HG03457 (cell line): ENCODE data around the gene RPS5.
"Not testable (repeated sequence)": the region's sequence is repeated elsewhere in the genome, so short reads cannot be mapped to it uniquely, and the experiment has no call there.

Experiments used
- ATAC-seq: cut with Tn5 transposase; IDR thresholded peaks from one replicate; pipeline ENCODE4 v1.9.1; 2021; ENCODE audit warnings: moderate number of reproducible peaks; ENCODE audit not compliant: unreplicated experiment

The RPS5 gene

GRCh38 chr19:58386576-58387337 lies at the start of gene RPS5:
Gene RPS5 (plus strand): TSS chr19:58387269. CDS start chr19:58388138, 869 bp downstream.
- ATAC-seq: peak; percentile 76

DNA sequence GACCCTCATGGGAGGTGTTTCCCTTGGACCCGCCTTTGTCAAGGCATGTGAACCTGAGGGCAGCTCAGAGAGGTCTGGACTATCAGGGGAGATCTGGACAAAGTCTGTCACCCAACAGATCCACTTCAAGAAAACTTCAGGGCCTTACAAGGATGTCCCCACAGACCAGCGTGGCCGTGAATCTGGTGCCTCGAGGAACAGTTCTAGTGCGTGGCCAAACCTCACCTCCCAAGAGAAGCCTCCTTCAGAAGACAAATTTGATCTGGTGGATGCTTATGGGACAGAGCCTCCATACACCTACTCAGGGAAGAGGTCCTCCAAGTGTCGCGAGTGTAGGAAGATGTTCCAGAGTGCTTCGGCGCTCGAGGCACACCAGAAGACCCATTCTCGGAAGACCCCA lies 48.7 kb upstream of the RPS5 start:
- no peak for ATAC-seq

DNA sequence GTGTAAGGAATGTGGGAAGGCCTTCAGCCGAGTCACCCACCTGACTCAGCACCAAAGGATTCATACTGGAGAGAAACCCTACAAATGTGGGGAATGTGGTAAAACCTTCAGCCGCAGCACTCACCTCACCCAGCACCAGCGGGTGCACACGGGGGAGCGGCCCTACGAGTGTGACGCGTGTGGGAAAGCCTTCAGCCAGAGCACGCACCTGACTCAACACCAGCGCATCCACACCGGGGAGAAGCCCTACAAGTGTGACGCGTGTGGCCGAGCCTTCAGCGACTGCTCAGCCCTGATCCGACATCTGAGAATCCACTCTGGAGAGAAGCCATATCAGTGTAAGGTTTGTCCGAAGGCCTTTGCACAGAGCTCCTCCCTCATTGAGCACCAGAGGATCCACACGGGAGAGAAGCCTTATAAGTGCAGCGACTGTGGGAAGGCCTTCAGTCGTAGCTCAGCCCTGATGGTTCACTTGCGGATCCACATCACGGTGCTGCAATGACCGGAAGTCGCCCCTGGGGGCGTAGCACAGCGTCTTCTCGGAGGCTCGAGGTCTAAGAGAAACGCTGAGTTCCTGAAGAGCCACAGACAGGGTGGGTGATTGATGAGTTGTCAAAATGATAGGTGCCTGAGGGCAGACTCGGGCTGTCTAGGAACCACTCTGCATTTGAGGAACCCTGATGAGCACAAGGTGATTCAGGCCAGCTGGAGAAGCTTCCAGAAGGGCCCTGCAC lies 48.1 kb upstream of the RPS5 start:
- ATAC-seq: no peak

GRCh38 chr19:58345558-58345957 lies 41.5 kb upstream of the RPS5 start:
- ATAC-seq: no peak

DNA sequence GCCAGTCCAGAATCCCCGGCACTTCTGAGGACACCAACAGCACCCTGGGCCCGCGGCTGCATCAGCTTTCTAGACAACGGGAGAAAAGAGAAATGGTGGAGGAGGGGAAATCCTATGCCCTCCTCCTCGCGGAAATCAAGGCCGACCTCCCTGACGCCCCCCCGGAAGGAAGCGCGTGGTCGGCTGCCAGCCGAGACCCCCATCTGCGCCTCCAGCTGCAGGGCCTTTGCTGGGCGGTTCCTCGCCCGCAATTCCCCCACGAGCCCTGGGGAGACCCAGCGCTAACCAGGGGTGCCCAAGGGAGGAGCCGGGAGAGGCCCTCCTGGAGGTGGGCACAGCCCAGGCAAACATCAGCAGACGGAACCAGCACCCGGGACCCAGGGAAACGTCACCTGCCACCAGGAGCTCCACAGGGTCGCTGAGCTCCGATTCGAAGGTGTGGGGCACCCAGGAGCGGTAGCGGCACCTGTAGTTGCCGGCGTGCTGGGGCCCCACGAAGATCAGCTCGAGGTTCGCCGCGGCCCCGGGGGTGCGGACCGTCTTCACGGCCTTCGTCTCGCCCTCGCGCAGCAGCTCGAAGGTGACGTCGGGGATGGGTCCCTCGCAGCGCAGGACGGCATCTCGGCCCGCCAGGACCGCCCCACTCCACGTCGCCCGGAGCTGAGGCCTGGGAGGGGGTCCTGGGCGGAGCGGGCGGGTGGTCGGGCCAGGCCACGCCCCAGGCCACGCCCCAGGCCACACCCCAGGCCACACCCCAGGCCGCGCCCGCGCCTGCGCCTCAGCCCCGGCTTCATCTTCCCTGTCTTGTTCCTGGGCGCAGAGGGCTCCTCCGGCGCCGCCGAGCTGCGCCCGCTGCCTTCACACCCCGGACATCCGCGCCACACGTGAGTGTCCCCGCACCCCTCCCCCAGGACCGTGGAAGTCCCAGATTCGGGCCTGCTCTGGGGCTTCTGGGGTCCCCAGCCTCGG lies 39.8 kb upstream of the RPS5 start:
- ATAC-seq: peak; percentile 62

DNA sequence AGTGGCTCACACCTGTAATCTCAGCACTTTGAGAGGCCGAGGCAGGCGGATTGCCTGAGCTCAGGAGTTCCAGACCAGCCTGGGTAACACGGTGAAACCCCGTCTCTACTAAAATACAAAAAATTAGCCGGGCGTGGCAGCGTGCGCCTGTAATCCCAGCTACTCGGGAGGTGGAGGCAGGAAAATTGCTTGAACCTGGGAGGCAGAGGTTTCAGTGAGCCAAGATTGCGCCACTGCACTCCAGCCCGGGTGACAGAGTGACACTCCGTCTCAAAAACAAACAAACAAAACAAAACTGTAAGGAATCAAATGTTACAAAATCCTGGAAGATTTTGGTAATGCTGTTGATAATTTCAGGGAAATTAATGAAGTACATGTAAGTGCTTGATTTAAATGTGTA lies 39.0 kb upstream of the RPS5 start:
- not testable (repeated sequence) for ATAC-seq

DNA sequence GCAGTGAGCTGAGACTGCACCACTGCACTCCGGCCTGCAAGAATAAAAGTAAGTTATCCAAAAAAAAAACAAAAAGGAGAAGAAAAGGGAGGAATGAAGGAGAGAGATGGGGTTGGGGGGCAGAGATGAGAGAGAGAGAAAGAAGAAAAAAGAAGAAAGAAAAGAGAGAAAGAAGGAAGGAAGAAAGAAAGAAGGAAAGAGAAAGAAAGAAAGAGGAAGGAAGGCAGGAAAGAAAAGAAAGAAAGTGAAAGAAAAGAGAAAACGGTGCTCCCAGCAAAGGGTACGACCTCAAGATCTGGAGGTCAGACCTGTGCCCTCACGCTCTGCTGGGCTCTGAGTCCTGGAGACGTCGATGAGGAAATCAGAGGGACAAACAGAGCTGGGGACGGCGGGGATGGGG lies 37.5 kb upstream of the RPS5 start:
- no peak for ATAC-seq

DNA sequence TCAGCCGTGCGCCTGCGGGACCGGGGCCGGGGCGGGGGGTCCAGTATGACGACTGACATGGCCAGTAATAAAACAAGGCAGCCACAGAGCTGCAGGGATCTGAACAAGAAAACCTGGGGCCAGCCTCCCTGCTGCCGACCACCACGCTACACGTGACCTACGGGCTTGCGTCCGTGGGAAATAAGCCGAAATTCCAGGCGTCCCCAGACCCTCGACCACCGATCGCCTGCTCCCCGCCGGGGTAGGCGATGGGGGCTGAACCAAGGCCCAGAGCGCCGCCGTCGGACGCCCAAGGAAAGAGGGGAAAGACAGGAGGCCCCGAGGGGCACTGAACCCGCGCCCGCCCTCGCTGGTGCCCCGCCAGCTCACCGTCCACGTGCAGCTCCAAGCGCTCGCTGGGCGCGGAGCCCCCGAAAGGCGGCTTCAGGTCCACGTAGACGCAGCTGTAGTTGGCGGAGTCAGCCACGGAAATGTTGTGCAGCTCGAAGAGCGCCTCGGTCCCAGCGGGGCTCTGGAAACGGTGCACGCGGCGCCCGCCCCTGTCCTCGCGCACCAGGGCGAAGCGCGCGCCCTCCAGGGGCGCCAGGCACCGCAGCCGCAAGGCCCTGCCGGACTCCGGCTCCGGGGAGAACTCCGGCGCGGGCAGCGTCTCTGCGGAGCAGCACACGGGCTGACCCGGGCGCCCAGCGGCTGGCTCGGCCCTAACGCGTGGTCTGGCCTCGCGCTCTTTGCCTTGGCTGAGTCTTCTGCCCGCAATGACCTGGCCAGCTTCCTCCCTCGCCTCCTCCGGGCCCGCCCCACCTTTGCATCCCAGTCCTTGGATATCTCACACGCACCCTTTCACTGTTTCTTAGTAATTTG lies 36.8 kb upstream of the RPS5 start:
- ATAC-seq: no peak

DNA sequence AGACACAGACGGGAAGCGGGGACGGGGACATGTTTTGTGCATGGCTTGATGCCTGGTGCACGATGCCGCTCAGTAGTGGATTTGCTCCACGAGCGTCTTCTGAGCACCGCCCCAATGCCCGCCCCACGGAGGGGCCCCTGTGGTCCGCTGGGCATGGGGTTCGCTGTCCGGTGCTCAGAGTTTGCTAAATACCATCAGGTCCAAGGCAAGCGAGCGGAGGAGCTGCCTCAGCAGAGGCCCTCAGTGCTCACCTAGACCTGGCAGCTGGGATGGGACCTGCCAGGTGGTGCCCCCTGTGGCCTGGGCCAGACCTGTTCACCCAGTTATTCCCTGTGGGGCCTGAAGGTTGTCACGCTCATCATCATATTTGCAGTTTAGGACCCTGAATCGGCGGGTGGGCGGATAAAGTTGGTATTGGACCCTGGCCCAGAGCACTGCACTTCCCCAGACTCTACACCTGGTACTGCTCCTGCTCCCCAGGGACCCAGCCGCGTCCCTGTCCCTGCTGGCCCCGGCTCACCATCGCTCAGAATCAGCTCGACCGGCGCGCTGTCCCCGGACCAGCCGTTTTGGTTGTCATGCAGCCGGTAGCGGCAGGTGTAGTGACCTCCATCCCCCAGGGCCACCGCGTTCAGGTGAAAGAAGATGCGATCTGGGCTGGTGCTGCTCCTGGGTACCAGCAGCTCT lies 36.1 kb upstream of the RPS5 start:
- no peak for ATAC-seq

DNA sequence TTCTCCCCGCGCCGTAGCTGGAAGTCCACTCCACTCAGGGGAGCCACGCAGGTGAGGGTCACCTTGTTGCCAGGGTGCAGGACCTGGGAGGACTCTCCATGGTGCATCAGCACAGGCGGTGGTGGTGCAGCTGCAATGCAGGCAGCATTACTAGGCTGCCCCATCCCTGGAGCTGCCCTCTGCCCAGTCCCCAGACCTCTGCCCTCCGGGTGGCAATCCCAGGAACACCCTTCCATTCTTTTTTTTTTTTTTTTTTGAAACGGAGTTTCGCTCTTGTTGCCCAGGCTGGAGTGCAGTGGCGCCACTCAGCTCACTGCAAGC lies 35.6 kb upstream of the RPS5 start:
- no peak for ATAC-seq

GRCh38 chr19:58351990-58352755 lies 34.9 kb upstream of the RPS5 start:
- no peak for ATAC-seq

DNA sequence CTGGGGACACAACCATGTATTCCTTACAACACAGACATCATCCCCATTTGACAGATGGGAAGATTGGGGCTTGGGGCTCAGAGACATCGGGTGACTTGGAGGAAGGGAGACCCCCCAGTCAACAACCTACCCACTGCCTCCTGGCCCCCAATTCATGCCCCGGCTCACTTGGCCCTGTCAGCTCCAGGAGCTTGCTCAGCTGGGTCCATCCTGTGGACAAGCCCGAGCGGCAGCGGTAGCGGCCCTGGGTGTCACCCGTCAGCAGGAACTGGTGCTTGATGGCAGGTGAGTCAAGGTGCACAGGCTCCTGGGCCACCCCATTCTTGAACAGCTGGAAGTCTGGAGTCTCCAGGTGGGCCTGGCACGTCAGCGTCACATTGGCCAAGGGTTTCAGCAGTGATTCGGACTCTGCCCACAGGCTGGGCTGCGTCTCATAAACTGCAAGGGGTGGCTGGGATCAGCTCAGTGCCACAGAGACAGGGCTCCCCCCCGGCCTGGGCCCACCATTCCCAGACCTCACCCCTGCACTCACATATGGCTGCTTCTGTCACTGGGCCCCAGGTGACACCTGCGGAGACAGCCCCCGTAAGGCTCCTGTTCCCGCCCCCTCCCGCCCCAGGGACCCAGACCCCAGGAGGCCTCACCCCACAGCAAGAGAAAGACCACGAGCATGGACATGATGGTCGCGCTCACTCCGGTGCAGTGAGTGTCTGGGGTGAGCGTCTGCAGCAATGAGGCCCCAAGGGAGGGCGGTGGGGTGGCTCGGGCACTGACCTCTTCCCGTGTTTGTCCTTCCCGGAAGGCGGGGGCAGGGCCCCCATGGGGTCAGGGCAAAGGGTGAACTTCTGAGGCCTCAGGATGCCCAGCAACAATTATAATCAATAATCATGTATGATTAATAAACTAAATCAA lies 34.1 kb upstream of the RPS5 start, which contains the start of gene A1BG:
A1BG (minus strand) TSS at position 733 of the 912 bp plus-strand sequence; CDS start at position 678, 55 bp downstream.
- ATAC-seq: no peak

- ATAC-seq: no peak
These were observed 33.2 kb upstream of the RPS5 start for GRCh38 chr19:58353717-58354477.

- ATAC-seq: no peak
These were observed 32.5 kb upstream of the RPS5 start for GRCh38 chr19:58354478-58355030.

- ATAC-seq: no peak
These were observed 31.8 kb upstream of the RPS5 start for GRCh38 chr19:58355215-58355796.

DNA sequence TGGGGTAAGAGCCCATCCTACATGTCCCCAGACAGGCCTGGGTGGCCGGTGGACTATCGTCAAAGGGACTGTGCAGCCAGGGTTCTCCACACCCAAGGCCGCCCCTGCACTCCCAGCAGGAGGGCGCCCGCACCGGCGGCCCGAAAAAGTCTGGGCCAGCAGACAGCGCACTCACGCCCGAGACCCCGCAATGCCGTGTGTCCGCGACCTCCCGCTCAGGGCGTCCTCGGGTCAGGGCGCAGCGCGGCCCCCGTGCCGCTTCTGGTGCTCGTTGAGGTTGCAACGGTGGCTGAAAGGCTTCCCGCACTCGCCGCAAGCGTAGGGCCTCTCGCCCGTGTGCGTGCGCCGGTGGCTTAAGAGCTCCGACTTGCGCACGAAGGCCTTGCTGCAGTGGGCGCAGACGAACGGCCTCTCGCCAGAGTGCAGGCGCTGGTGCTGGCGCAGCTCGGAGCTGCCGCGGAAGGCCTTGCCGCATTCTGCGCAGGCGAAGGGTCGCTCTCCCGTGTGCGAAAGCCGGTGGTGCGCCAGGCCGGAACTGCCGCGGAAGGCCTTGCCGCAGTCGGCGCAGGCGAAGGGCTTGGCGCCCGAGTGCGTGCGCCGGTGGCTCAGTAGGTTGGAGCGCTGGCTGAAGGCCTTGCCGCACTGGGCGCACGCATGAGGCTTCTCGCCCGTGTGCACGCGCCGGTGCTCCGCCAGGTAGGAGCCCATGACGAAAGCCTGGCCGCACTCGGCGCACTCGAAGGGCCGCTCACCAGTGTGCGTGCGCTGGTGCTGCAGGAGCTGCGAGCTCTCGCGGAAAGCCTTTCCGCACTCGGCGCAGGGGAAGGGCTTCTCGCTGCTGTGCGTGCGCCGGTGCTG lies 30.9 kb upstream of the RPS5 start:
- ATAC-seq: no peak
